Keratinocyte (primary cell): ENCODE measurements around the gene DYRK2. TPM values are rescaled to one million over a fixed set of nuclear protein-coding genes. Genes with fewer than 3 reads are reported as not detected.

Experiments used
- DNase-seq: peaks from one replicate; pipeline ENCODE4 v3.0.0-alpha.2; 2011; ENCODE audit warnings: low read depth, missing footprints, low spot score
- FAIRE-seq: peaks from 2 replicates; lab custom pipeline; 2011; peaks lifted over from hg19 to GRCh38; lab: Jason Lieb, UNC
- H2AFZ ChIP-seq: 2 replicates; pipeline ENCODE4 v1.6.0; 2012; ENCODE audit warnings: low read length, control low read depth, inconsistent platforms; ENCODE audit not compliant: control insufficient read depth
- H3K27ac ChIP-seq: 2 replicates; pipeline ENCODE4 v1.5.1; 2011; ENCODE audit warnings: low read length; ENCODE audit not compliant: control insufficient read depth, insufficient read depth
- H3K27me3 ChIP-seq: 3 replicates; pipeline ENCODE4 v1.6.0; 2011; ENCODE audit warnings: low read length; ENCODE audit not compliant: control insufficient read depth, insufficient read depth; ENCODE audit errors: extremely low read depth
- H3K36me3 ChIP-seq, 2 experiments: 2 replicates in 1 of 2; 3 replicates in 1 of 2; pipeline ENCODE4 v1.5.1; 2011; ENCODE audit warnings: low read length in 2 of 2, mild to moderate bottlenecking in 1 of 2; ENCODE audit not compliant: control insufficient read depth in 2 of 2, insufficient read depth in 2 of 2; ENCODE audit errors: extremely low read depth in 1 of 2
- H3K4me1 ChIP-seq: 3 replicates; pipeline ENCODE4 v1.5.1; 2011; ENCODE audit warnings: low read length; ENCODE audit not compliant: control insufficient read depth, insufficient read depth; ENCODE audit errors: extremely low read depth
- H3K4me2 ChIP-seq: 3 replicates; pipeline ENCODE4 v1.6.0; 2011; ENCODE audit warnings: low read depth, low read length; ENCODE audit not compliant: control insufficient read depth, insufficient read depth; ENCODE audit errors: extremely low read depth
- H3K4me3 ChIP-seq, 3 experiments: fragments of 200-600 bp in 1 of 3; sonication (generic) in 1 of 3; 2 replicates in 2 of 3; 3 replicates in 1 of 3; pipeline ENCODE4 v1.5.1; 2011 to 2016; ENCODE audit warnings: low read length in 3 of 3, mild to moderate bottlenecking in 3 of 3, control low read depth in 2 of 3, inconsistent platforms in 1 of 3, low read depth in 1 of 3, mixed read lengths in 1 of 3, mixed run types in 1 of 3, moderate library complexity in 1 of 3; ENCODE audit not compliant: control insufficient read depth in 2 of 3, insufficient read depth in 2 of 3; ENCODE audit errors: extremely low read depth in 1 of 3
- H3K79me2 ChIP-seq: 2 replicates; pipeline ENCODE4 v1.6.0; 2012; ENCODE audit warnings: low read length; ENCODE audit not compliant: control insufficient read depth, insufficient read depth
- H3K9ac ChIP-seq: 3 replicates; pipeline ENCODE4 v1.6.0; 2011; ENCODE audit warnings: low read length; ENCODE audit not compliant: control insufficient read depth, insufficient read depth; ENCODE audit errors: extremely low read depth
- H3K9me1 ChIP-seq: 3 replicates; pipeline ENCODE4 v1.6.0; 2011; ENCODE audit warnings: low read length; ENCODE audit not compliant: control insufficient read depth, insufficient read depth; ENCODE audit errors: extremely low read depth
- H3K9me3 ChIP-seq: 2 replicates; pipeline ENCODE4 v1.5.1; 2012; ENCODE audit warnings: low read depth, low read length; ENCODE audit not compliant: control insufficient read depth
- H4K20me1 ChIP-seq: 3 replicates; pipeline ENCODE4 v1.6.0; 2011; ENCODE audit warnings: low read length; ENCODE audit not compliant: control insufficient read depth, insufficient read depth; ENCODE audit errors: extremely low read depth
- CTCF ChIP-seq, 3 experiments: IDR thresholded peaks in 1 of 3; conservative IDR thresholded peaks in 1 of 3; optimal IDR thresholded peaks in 1 of 3; 2 replicates in 2 of 3; 3 replicates in 1 of 3; pipeline versions ENCODE3 to v1.5.1; 2011; ENCODE audit warnings: low read length in 3 of 3, mild to moderate bottlenecking in 3 of 3, moderate library complexity in 2 of 3, control low read depth in 1 of 3, inconsistent platforms in 1 of 3; ENCODE audit not compliant: insufficient read depth in 2 of 3; ENCODE audit errors: extremely low read depth in 1 of 3
- EZH2 ChIP-seq: IDR thresholded peaks from one replicate; pipeline ENCODE4 v1.6.1; 2012; ENCODE audit warnings: inconsistent platforms, mild to moderate bottlenecking, low read length, moderate library complexity
- dilution Hi-C: fragments of 300-500 bp; cut with MboI; formaldehyde crosslinking; loops from one replicate; pipeline ENCODE4 v1.7.0; 2020; ENCODE audit warnings: low sequenced_read_pairs; ENCODE audit not compliant: extremely low pct_ligation_motif_present
- polyA plus RNA-seq, 5 experiments: library from polyadenylated mRNA; depleted of rRNA in 3 of 5; stranded (reverse) in 3 of 5; stranded (forward) in 1 of 5; unstranded in 1 of 5; fragments of >200 nt; gene quantifications; 1 replicate in 1 of 5; 2 replicates in 3 of 5; 3 replicates in 1 of 5; pipeline versions ENCODE4 v1.2.1 to v1.2.3, GENCODE V29; 2011 to 2012; ENCODE audit warnings: missing spikeins in 2 of 5, low read depth in 1 of 5, low replicate concordance in 1 of 5

DYRK2 gene
- polyA plus RNA-seq, 1 donor (not counting 4 experiments of a cell fraction or from before 2014, with no cell fraction given): 22.7 TPM

GRCh38 chr12:67665679-67666078 is 17.1 kb downstream of the DYRK2 start:
- Histone ChIP-seq H3K4me1 (peaks cover 10% of the 10 kb centered on the region), H3K27me3 (no peaks in the 10 kb centered on the region), H3K4me2 (no peak overlapping the region), H4K20me1 (no peaks in the 10 kb centered on the region), H3K4me3 (no peak overlapping the region), H3K9me3 (no peaks in the 10 kb centered on the region), H3K27ac (no peak overlapping the region), H3K79me2 (peaks cover 14% of the 10 kb centered on the region), H3K9ac (no peak overlapping the region), H3K36me3 (peaks cover 0 to 2% of the 10 kb centered on the region in 2 experiments), H2AFZ (no peak overlapping the region), H3K9me1 (no peaks in the 10 kb centered on the region)
- dilution Hi-C loops: no loop called here
- DNase-seq: no peak
- TF ChIP-seq EZH2 (no peak), CTCF (optimal IDR thresholded peaks at IDR 0.05 in 1 of 3, IDR thresholded peaks at IDR 0.05 in 1 of 3, conservative IDR thresholded peaks at IDR 0.05 in 1 of 3; ENCODE audit: extremely low read depth in 1 of 3, insufficient read depth in 2 of 3, low read length in 3 of 3) (no peak)
- FAIRE-seq: no peak

- Histone ChIP-seq H3K4me3 (no peak overlapping the region), H3K27ac (no peak overlapping the region), H3K9me1 (no peaks in the 10 kb centered on the region), H2AFZ (no peak overlapping the region), H3K79me2 (peaks cover 11% of the 10 kb centered on the region), H3K4me1 (peaks cover 6% of the 10 kb centered on the region), H3K4me2 (no peak overlapping the region), H3K36me3 (peaks cover 0 to 2% of the 10 kb centered on the region in 2 experiments), H3K9ac (no peak overlapping the region), H3K9me3 (no peaks in the 10 kb centered on the region), H4K20me1 (no peaks in the 10 kb centered on the region), H3K27me3 (no peaks in the 10 kb centered on the region)
- DNase-seq (no peak), FAIRE-seq (no peak)
- TF ChIP-seq EZH2 (no peak), CTCF (optimal IDR thresholded peaks at IDR 0.05 in 1 of 3, IDR thresholded peaks at IDR 0.05 in 1 of 3, conservative IDR thresholded peaks at IDR 0.05 in 1 of 3; ENCODE audit: extremely low read depth in 1 of 3, insufficient read depth in 2 of 3, low read length in 3 of 3) (no peak)
- dilution Hi-C loops: no loop called here
Measured at GRCh38 chr12:67666605-67667004, 18.1 kb downstream of the DYRK2 start.
